IPS-18a (cell line): Measurements from ENCODE around the gene MRGPRG.

Experiments
- H3K27ac ChIP-seq: one replicate; pipeline ENCODE4 v1.5.1; 2013; ENCODE audit warnings: low read length
- H3K27me3 ChIP-seq: one replicate; pipeline ENCODE4 v1.6.1; 2013; ENCODE audit warnings: mild to moderate bottlenecking, low read length; ENCODE audit not compliant: control insufficient read depth, insufficient read depth
- H3K36me3 ChIP-seq: one replicate; pipeline ENCODE4 v1.6.1; 2013; ENCODE audit warnings: low read depth, low read length; ENCODE audit not compliant: control insufficient read depth
- H3K4me1 ChIP-seq: one replicate; pipeline ENCODE4 v1.6.1; 2013; ENCODE audit warnings: low read depth, low read length; ENCODE audit not compliant: control insufficient read depth
- H3K4me3 ChIP-seq: one replicate; pipeline ENCODE4 v1.5.1; 2013; ENCODE audit warnings: low read length
- H3K9ac ChIP-seq: one replicate; pipeline ENCODE4 v1.6.1; 2013; ENCODE audit warnings: mild to moderate bottlenecking, low read length, moderate library complexity
- H3K9me3 ChIP-seq: one replicate; pipeline ENCODE4 v1.6.1; 2013; ENCODE audit warnings: low read depth, low read length; ENCODE audit not compliant: control insufficient read depth

Gene MRGPRG

GRCh38 chr11:3224401-3225057 is 5.9 kb upstream of the MRGPRG start:
- Histone ChIP-seq H3K36me3 (no peaks in the 10 kb centered on the region), H3K4me3 (no peak overlapping the region), H3K9ac (no peak overlapping the region), H3K4me1 (peaks cover 4% of the 10 kb centered on the region), H3K27me3 (no peaks in the 10 kb centered on the region), H3K27ac (no peak overlapping the region), H3K9me3 (no peaks in the 10 kb centered on the region)

DNA sequence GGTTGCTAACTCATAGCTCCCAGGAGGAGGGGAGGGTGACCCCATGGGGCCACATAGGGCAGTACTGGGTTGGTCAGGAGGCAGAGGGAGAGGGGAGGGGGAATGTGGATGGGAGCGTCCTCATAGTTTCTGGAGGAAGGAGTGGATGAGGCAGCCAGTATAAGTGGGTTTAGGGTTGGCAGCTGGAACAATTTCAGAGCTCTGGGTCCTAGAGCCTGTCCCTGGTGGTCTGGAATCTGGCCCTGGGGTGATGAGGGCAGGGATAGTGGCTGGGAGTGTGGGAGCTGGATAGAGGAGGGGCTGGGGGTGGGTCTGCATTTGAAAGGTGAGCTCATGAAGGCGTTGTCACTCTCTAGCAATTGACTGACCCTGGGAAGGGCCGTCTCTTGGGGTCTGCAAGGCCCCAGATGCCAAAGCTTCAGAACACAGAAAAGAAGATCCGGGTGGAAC is 5.3 kb upstream of the MRGPRG start:
- Histone ChIP-seq H3K36me3 (no peaks in the 10 kb centered on the region), H3K27ac (no peak overlapping the region), H3K9me3 (no peaks in the 10 kb centered on the region), H3K4me1 (peaks cover 4% of the 10 kb centered on the region), H3K9ac (no peak overlapping the region), H3K27me3 (no peaks in the 10 kb centered on the region), H3K4me3 (no peak overlapping the region)

GRCh38 chr11:3222941-3223915 is 4.6 kb upstream of the MRGPRG start:
- Histone ChIP-seq H3K4me1 (peaks cover 4% of the 10 kb centered on the region), H3K4me3 (no peak overlapping the region), H3K36me3 (no peaks in the 10 kb centered on the region), H3K9ac (no peak overlapping the region), H3K9me3 (no peaks in the 10 kb centered on the region), H3K27ac (no peak overlapping the region), H3K27me3 (no peaks in the 10 kb centered on the region)

DNA sequence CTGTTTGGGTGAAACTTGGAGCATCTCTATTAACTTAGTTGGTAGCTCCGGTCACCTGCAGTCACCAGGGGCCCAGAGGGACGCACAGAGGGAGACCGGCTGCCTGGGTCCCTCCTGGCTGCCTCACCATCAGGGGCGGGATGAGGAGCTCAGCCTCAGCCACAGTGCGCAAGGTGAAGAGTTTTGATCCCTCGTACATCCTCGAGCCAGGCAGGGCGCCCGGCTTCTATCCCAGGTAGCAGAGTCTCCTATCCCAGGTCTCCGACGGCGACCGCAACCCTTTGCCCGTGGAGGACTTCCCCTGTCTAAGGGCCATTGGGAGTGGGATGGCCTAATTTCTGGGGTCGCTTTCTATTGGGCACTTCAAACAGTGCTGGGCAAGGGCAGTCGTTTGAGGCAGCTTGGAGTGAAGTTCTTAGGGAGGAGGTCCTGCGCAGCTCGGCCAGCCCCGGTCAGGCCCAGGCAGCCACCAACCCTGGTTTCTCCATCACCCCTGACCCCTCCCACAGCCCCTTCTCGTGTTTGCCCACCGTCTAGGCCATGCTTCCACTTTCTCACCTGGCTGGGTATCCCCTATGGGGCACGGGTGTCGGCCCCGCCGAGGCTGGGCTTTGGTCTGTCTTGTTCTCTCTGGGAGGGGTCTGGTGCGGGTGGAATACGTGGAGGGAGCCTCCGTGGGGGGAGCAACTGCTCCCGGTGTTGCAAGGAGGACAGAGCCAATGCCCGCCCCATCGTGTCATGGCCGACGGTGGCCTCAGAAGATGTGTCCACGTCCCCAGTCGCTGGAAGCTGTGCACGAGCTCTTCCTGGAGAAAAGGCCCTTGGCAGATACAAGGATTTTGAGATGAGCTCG is 3.6 kb upstream of the MRGPRG start:
- Histone ChIP-seq H3K27me3 (no peaks in the 10 kb centered on the region), H3K27ac (no peak overlapping the region), H3K9me3 (no peaks in the 10 kb centered on the region), H3K36me3 (no peaks in the 10 kb centered on the region), H3K4me3 (no peak overlapping the region), H3K9ac (no peak overlapping the region), H3K4me1 (peaks cover 4% of the 10 kb centered on the region)

DNA sequence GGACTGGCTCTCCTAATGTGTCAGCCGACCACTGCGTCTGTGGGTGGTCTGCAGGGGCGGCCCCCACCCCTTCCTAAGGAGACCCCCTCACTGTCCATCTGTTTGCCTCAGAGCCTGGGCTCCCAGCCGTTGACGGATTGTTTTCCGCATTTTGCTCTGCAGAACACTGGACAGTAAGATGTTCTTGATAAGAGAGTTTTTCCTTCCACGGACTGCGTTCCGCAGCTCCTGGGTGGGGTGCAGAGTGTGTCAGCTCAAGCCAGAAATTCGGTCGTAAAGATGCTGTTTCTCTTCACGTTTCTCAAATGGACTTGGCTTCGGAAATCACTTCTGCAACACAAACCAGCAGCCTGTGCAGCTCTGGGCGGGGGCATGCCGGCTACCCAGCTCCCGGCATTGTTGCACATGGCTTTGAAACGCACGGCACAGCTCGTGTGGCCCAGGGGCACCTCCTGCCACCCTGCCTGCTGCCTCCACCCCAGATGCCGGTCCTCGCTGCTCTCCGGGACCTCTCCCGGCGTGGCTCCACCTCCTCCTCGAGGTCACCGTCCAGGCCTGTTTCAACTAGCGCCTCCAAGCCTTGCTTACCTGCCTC is 2.9 kb upstream of the MRGPRG start:
- H3K36me3 ChIP-seq: no peaks in the 10 kb centered on the region
- no peak overlapping the region for H3K4me3 ChIP-seq
- H3K9ac ChIP-seq: no peak overlapping the region
- peaks cover 4% of the 10 kb centered on the region for H3K4me1 ChIP-seq
- no peaks in the 10 kb centered on the region for H3K27me3 ChIP-seq
- H3K9me3 ChIP-seq: no peaks in the 10 kb centered on the region
- no peak overlapping the region for H3K27ac ChIP-seq

- no peaks in the 10 kb centered on the region for H3K36me3 ChIP-seq
- H3K27ac ChIP-seq: no peak overlapping the region
- H3K9me3 ChIP-seq: no peaks in the 10 kb centered on the region
- H3K27me3 ChIP-seq: no peaks in the 10 kb centered on the region
- peaks cover 4% of the 10 kb centered on the region for H3K4me1 ChIP-seq
- H3K4me3 ChIP-seq: no peak overlapping the region
- no peak overlapping the region for H3K9ac ChIP-seq
Measured at GRCh38 chr11:3220521-3221407, 2.2 kb upstream of the MRGPRG start.

DNA sequence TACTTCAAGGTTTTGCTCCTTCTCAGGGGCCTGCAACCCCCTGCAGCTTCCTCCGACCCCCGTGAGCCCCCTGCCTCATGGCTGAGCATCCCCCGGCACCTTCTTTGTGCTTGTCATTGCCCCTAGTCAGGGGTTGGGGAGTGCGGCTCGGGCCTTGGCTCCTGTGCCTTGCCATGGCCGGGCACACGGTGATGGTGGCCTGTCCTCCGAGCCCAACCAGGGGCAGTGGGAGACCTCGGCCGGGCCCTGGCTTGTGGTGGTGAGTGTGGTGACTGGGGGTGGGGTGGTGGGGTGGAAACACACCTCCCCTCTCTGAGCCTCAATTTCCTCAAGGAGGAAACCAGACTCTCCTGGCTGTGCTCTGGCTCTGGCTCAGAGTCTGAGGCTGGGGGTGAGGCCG is 1.5 kb upstream of the MRGPRG start:
- Histone ChIP-seq H3K27me3 (no peaks in the 10 kb centered on the region), H3K27ac (no peak overlapping the region), H3K9me3 (no peaks in the 10 kb centered on the region), H3K4me3 (no peak overlapping the region), H3K9ac (no peak overlapping the region), H3K4me1 (peaks cover 4% of the 10 kb centered on the region), H3K36me3 (no peaks in the 10 kb centered on the region)

DNA sequence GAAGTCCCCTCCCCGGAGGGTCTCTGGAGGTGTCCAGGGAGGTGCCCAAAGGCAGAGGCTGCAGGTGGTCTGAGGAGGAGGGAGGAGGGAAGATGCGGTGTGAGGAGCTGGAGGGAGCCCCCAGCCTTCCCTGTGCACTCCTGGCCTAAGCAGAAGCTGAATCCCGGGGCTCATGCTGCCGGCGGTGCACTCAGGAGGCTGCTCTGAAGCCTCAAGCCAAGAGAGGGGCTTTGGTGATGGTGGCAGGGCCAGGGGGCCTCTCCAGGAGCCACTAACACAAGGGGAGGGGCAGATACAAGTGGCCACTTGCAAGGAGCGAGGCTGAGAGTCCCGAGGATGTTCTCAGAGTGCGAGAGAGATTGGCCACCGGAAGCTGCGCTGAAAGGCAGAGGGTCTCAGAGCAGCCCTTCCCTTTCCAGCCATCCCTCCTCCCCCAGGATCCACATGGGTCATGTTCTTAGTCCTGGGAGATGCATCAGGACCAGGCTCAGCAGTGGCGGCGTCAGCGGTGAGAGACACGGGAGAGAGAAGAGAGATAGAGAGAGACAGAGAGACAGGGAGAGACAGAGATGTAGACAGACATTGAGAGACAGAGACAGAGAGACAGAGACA is 774 bp upstream of the MRGPRG start:
- Histone ChIP-seq H3K27ac (no peak overlapping the region), H3K9ac (no peak overlapping the region), H3K27me3 (peaks cover 1% of the 10 kb centered on the region), H3K36me3 (no peaks in the 10 kb centered on the region), H3K9me3 (no peaks in the 10 kb centered on the region), H3K4me1 (peaks cover 4% of the 10 kb centered on the region), H3K4me3 (no peak overlapping the region)

DNA sequence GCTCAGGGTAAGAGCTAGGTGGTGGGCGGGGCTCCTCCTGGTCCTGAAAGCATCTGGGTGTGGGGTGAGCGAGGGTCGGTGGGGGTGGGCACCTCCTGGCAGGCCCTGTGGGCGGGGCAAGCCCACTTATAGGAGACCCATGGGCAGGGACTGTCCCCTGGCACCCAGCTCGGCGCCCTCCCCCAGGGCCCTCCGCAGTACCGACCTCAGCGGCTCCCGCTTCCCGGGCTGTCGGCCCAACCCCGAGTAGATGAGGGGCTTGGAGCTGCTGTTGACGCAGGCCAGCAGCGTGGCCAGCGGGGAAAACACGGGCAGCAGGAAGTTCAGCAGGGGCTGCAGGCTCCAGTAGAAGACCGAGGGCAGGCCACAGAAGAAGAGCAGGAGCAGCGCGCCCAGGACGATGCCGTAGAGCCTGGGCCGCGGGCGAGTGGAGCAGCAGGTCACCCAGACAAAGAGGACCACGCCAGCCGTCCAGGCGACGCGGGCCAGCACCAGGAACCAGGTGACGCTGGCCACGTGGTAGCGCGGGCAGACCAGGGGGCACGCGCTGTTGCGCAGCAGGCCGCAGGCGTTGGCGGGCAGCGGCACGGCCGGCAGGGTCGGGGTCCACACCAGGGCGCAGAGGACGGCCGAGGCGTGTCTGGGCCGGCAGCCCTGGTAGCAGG is 663 bp downstream of the MRGPRG start:
- H3K27me3 ChIP-seq: peaks cover 6% of the 10 kb centered on the region
- no peaks in the 10 kb centered on the region for H3K36me3 ChIP-seq
- no peak overlapping the region for H3K27ac ChIP-seq
- peaks cover 5% of the 10 kb centered on the region for H3K4me1 ChIP-seq
- no peak overlapping the region for H3K9ac ChIP-seq
- H3K9me3 ChIP-seq: no peaks in the 10 kb centered on the region
- no peak overlapping the region for H3K4me3 ChIP-seq

DNA sequence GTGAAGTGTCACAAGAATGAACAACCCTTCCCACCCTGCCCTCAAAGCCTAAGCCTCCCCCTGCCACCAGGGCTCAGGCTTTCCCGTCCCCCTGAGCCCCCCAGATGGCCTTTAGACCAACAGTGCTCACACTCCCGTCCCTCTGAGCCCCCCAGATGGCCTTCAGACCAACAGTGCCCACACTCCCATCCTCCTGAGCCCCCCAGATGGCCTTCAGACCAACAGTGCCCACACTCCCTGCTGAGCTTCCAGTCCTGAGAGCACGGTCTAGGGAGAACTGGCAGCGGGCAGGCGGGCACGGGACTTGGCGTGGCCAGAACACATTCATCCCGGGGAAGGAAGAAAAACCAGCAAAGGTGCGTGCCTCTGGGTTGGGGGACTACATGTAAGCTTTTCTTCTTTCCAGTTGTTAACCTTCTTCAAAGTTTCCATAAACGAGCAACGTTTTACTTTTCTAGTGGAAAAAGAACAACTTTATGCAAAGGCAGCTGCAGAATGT is 2.5 kb downstream of the MRGPRG start:
- H3K27ac ChIP-seq: no peak overlapping the region
- no peak overlapping the region for H3K4me3 ChIP-seq
- peaks cover 5% of the 10 kb centered on the region for H3K4me1 ChIP-seq
- no peaks in the 10 kb centered on the region for H3K36me3 ChIP-seq
- no peaks in the 10 kb centered on the region for H3K9me3 ChIP-seq
- peaks cover 6% of the 10 kb centered on the region for H3K27me3 ChIP-seq
- H3K9ac ChIP-seq: no peak overlapping the region
